Measurements from ENCODE around the gene LRRK1. TPM values are rescaled to one million over a fixed set of nuclear protein-coding genes. Genes with fewer than 3 reads are reported as not detected.

Gene LRRK1
- total and polyA plus RNA-seq, 2 of the 13 experiments (the other 11 are each of a cell fraction or from before 2014, with no cell fraction given), result 0.13 to 1.2 TPM

DNA sequence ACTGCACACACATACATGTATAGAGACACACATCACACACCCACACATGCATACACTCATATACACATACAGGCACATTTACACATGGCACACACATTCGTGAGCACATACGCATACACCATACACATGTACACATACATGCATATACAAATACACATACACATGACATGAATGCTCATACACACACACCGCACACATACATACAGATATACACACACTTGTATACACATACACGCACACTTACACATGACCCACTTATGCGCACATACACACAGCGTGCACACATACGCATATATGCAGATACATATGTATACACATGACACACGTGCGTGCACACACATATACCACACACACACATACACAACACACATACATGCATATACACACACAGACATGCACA lies 162.7 kb downstream of the LRRK1 start:
- no peak overlapping the region for H3K27ac ChIP-seq (ENCODE audit: extremely low read length, insufficient read depth, low read length)
- no peak overlapping the region for H3K4me2 ChIP-seq (ENCODE audit: low read depth, low read length)
- H3K27me3 ChIP-seq (ENCODE audit: control insufficient read depth in 1 of 2, insufficient read depth in 2 of 2, low read length in 2 of 2), result no peaks in the 10 kb centered on the region
- BruUV-seq (replicated peaks), result no TSS peak
- peaks cover 21% of the 10 kb centered on the region for H3K4me1 ChIP-seq (ENCODE audit: insufficient read depth, low read length)
- no peak overlapping the region for H3K9ac ChIP-seq (ENCODE audit: insufficient read depth, low read depth, low read length)
- H3K9me3 ChIP-seq (ENCODE audit: low read length), result no peaks in the 10 kb centered on the region
- WGBS (ENCODE audit: low lambda C conversion rate), result 98% methylated on average over 9 of the region's 9 CpGs
- no peak overlapping the region for H3K4me3 ChIP-seq (replicated peaks in 1 of 3; ENCODE audit: insufficient read depth in 1 of 3, low read depth in 2 of 3, low read length in 3 of 3)
- intact Hi-C loops (cut with micrococcal nuclease; ENCODE audit: unreplicated experiment) (no loop called here), in situ Hi-C loops (cut with HindIII; ENCODE audit: extremely low pct_ligation_motif_present, low pct_unique_long_range_greater_than_20kb) (loop anchor here (10.0 kb wide), 1 partner anchor 173 kb away; the partner anchor contains the start of gene CHSY1)
- H2AFZ ChIP-seq (ENCODE audit: low read length), result no peak overlapping the region
- H3K36me3 ChIP-seq (replicated peaks in 1 of 2; ENCODE audit: control insufficient read depth in 1 of 2, insufficient read depth in 2 of 2, low read length in 2 of 2), result no peaks in the 10 kb centered on the region; a peak in 1 of 5 replicates
- TF ChIP-seq, protein P1, sequence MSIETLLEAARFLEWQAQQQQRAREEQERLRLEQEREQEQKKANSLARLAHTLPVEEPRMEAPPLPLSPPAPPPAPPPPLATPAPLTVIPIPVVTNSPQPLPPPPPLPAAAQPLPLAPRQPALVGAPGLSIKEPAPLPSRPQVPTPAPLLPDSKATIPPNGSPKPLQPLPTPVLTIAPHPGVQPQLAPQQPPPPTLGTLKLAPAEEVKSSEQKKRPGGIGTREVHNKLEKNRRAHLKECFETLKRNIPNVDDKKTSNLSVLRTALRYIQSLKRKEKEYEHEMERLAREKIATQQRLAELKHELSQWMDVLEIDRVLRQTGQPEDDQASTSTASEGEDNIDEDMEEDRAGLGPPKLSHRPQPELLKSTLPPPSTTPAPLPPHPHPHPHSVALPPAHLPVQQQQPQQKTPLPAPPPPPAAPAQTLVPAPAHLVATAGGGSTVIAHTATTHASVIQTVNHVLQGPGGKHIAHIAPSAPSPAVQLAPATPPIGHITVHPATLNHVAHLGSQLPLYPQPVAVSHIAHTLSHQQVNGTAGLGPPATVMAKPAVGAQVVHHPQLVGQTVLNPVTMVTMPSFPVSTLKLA (IDR thresholded peaks at IDR 0.05), result peak; percentile 66
- TF ChIP-seq KLF15 (CRISPR knock-in tag; IDR thresholded peaks at IDR 0.05; ENCODE audit: borderline replicate concordance) (no peak), ZNF207 (IDR thresholded peaks at IDR 0.05; ENCODE audit: borderline replicate concordance) (0 out of 2 replicates have a peak, but pooled peaks have one; percentile 24)
- TF ChIP-seq, protein P2, sequence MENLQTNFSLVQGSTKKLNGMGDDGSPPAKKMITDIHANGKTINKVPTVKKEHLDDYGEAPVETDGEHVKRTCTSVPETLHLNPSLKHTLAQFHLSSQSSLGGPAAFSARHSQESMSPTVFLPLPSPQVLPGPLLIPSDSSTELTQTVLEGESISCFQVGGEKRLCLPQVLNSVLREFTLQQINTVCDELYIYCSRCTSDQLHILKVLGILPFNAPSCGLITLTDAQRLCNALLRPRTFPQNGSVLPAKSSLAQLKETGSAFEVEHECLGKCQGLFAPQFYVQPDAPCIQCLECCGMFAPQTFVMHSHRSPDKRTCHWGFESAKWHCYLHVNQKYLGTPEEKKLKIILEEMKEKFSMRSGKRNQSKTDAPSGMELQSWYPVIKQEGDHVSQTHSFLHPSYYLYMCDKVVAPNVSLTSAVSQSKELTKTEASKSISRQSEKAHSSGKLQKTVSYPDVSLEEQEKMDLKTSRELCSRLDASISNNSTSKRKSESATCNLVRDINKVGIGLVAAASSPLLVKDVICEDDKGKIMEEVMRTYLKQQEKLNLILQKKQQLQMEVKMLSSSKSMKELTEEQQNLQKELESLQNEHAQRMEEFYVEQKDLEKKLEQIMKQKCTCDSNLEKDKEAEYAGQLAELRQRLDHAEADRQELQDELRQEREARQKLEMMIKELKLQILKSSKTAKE (CRISPR knock-in tag; IDR thresholded peaks at IDR 0.05; ENCODE audit: borderline replicate concordance), result 0 out of 2 replicates have a peak, but pooled peaks have one; percentile 25
- no peak for ATAC-seq
- POLR2A ChIA-PET, result no interaction called here
- H4K20me1 ChIP-seq (ENCODE audit: insufficient read depth, low read length), result no peaks in the 10 kb centered on the region
- no peak for DNase-seq (ENCODE audit: low spot score)
- CTCF ChIA-PET (ENCODE audit: low intra/inter-chr PET ratio, low total read pairs), result no interaction called here
- H3K79me2 ChIP-seq (ENCODE audit: insufficient read depth, low read length), result peaks cover 5% of the 10 kb centered on the region
- no peak for FAIRE-seq
